ENCODE data around the gene GUCY1B1.

The GUCY1B1 gene

DNA sequence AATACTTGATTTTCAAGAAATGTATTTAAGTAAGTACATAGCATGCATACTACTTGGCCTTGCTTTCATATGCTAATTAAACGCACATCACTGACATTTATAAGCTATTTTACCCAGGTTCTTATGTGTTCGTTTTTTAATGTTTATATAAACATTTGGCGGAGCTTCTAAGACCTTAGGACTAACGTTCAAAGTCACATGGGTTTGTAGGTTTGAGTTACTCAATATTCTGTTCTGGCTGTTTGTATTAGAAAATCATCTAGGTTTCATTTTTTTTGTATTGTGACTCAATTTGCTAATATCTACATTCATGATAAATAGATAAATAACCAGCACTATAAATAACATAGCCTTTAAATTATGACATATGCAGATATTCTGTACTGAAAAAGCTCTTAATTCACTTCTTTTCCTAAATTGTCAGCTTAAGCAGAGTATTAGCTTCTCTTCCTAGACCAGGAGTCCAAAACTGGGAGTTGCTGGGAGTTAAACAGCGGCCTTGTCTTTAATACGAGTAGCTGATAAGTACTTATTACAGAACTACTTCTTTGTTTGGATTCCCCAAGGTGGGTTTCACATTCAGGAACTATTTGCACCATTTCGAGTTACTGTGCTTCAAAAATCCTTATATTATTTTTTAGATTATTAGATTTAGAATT is 42.0 kb downstream of the GUCY1B1 start:
- no peak for DNase-seq

DNA sequence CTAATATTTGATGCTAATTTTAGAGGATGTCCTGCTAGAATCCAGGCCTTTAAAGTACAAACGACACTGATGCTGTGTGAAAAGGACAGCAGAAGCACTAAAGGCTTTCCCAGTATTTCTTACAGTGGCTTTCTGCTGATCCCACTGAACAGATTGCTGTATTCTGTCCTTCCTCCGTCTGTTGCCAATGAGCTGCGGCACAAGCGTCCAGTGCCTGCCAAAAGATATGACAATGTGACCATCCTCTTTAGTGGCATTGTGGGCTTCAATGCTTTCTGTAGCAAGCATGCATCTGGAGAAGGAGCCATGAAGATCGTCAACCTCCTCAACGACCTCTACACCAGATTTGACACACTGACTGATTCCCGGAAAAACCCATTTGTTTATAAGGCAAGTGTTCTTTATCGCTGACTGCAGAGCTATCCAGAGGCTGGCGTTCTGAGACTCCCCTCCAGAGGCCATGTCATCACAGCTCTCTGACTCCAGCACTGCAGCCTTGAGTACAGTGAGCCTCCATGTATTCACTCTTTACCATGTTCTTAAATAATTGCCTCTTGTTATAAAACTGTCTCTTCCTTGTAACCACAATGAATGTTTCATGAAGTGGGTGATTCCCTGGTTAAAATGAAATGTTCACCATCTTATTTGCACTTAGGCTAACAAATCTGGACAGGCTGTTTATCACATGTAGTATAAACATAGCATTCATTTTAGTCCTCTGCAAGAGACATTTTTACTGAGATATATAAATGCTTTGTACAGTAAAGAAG is 43.6 kb downstream of the GUCY1B1 start:
- DNase-seq, result no peak

DNA sequence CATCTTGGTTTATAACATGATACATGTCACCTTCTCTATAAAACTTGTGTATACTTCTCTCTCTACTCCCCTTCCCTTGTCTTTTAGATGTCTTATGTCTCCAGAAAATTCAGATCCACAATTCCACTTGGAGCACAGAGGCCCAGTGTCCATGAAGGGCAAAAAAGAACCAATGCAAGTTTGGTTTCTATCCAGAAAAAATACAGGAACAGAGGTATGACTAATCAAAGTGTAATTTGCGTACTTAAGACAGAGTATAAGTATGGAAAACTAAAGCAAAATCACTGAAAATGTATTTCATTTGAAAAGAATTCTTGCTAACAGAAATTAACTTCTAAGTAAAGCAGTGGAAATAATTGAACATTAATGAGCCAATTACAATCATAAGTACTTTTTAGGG is 46.2 kb downstream of the GUCY1B1 start:
- no peak for DNase-seq

- DNase-seq, result no peak
Measured at GRCh38 chr4:155807021-155807420, 48.2 kb downstream of the GUCY1B1 start.

DNA sequence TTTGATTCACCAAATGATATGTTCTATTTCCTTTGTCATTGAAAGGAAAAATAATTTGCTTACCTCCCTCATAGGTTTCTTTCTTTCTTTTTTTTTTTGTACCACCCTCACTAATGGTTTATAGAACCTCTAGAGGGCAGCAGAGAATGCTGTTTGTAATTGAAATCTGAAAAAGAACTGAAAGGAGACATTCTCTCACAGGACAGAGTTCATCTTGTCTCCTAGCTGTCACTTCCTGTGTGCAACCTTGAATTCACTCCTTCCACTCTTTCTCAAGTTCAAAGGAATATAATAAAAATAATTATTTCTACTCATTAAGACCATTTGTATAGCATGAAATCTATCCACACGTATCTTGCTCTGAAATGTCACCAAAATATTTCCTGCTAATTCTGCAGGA is 51.0 kb downstream of the GUCY1B1 start:
- peak; percentile 42 for DNase-seq

DNA sequence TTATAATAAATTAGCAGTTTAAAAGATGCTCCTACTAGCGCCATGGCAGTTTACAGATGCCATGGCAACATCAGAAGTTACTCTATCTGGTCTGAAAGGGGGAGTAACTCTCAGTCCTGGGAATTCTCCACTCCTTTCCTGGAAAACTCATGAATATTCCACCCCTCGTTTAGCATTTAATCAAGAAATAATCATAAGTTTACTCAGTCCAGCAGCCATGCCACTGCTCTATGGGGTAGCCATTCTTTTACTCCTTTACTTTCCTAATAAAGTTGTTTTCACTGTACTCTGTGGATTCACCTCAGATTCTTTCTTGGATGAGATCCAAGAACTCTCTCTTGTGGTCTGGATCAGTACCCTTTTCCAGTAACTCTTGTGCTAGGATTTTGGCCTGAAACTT is 52.3 kb downstream of the GUCY1B1 start:
- DNase-seq, result no peak

DNA sequence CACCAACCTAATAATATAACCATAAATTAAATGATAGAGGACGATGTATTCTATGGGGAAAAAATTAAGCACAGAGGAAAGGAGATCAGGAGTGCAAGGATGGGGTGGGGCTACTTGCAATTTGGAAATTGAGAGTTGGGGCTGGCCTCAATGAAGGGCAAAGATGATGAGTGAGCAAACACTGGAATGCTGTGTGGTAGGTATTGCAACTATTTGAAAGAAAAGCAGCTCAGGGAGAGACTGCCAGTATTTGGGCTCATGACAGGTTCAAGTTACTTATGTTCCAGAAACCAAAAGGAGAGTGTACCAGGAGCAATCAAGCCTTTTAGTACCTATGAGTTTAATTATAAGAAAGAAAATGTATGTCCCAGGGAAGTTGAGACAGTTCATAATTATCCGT is 59.8 kb downstream of the GUCY1B1 start:
- no peak for DNase-seq

DNA sequence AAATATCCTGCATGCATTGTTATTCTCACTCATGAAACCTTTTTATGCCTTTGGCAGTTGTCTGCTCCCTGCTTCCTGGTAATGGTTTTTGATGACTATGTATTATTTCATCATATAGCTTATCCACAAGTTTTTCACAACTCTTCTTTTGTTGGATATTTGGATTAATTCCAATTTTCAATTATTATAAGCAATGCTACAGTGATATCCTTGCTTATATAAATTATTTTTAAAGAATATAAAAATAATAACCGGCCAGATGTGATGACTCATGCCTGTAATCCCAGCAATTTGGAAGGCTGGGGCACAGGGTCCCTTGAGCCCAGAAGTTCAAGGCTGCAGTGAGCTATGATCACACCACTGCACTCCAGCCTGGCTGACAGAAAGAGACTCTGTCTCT is 60.2 kb downstream of the GUCY1B1 start:
- no peak for DNase-seq

DNA sequence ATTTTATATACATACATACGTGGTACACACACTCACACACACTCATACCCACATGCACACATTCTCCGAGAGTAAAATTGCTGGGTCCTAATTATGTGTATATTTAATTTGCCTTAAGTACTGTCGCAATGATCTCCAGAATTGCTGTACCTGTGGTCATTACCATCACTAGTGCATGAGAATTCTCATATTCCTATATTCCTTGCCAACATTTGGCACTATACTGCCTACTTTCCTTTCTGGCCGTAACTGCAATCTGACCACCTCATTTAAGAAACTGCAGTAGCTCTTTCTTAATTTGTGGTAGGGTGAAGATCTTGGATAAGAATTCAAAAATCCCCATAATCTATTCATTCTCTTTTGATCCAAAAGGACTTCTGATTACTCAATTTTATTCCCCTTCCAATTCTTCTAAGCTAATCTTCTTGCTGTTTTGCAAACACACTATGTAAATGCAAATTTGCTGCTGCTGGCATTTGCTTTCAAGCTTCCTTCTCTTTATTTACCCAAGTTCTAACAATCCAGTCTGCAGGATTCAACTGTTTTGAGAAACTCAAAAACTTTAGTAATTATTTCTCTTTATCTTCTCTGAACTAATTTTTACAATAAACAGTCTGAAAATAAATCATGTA is 62.2 kb downstream of the GUCY1B1 start:
- no peak for DNase-seq

DNA sequence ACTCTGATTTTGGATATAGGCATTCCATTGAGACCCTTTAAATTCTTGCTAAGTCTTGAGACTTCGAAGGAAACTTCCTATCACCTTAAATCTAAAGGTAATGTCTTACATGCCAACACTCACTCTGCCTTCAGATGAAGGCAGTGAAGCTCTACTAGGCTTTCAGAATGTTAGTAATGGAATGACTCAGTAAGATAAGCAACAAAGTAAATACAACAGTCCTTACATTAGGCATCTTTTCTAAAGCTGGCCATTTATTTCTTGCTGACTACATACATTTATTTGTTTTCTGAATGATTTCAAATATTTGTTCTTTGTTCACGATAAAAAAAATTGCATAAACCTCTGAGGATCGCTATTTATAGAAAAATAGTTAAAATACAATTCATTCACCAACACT is 63.8 kb downstream of the GUCY1B1 start:
- no peak for DNase-seq

GRCh38 chr4:155828628-155829027 is 69.8 kb downstream of the GUCY1B1 start:
- DNase-seq, result no peak

DNA sequence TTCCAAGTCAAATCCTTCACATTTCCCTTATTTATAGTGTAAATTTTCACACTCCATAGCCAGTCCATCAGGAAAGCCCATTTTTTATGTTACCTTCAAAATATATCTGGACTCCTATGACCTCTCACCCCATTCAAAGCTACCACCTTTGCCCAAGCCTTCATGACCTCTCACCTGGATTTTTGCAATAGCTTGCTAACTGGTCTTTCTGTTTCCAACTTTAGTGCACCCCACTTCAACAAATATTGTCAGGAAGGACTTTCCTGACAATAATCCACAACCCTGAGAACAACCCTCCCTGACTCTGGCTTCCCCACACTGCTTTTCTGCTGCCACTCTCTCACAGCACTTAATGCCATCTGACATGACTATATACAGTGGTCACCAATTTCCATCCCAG is 73.8 kb downstream of the GUCY1B1 start:
- no peak for DNase-seq

- DNase-seq, result no peak
Measured at GRCh38 chr4:155837203-155837796, 78.5 kb downstream of the GUCY1B1 start.

- DNase-seq, result no peak
Measured at GRCh38 chr4:155842080-155842479, 83.3 kb downstream of the GUCY1B1 start.

GRCh38 chr4:155846929-155847328 is 88.1 kb downstream of the GUCY1B1 start:
- no peak for DNase-seq

DNA sequence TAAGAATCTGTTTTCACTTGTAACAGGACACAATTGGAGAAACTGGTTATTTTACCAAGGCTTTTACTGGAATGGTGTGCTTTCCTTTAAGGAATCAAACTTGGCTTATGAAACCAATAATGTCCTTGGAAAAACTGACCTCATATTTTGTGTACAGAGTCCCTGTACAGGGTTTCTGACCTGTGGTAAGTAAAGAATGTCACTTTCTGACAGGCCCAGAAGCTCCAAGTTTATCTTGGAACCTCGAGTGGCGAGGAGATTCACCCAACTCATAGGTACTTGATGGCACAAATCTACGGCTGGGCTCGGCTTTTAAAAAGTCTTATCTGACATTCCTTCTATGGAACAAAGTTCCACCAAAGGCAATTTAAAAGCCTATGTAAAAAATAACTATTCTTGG is 90.2 kb downstream of the GUCY1B1 start:
- no peak for DNase-seq

DNA sequence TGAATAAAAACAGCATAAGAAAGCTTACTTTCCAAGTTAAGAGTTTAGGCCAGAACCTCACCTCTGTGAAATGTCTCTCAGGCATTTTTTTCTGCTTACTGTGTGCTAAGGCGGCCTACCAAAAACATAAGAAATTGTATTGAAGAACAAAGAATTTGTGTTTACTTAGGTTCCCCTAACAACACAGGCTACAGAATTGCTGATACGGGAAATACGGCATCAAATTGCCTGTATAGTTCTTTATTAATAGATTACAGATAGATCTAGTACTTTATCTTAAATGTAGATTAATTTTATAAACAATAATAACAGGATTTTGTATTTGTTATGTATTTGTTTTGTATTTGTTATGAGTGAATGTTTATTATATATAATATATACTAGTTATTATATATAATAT is 94.4 kb downstream of the GUCY1B1 start:
- no peak for DNase-seq

- peak; percentile 11 for DNase-seq
Measured at GRCh38 chr4:155854582-155855226, 95.9 kb downstream of the GUCY1B1 start.

- DNase-seq, result no peak
Measured at GRCh38 chr4:155855897-155856296, 97.1 kb downstream of the GUCY1B1 start.

Data from retina (tissue), 1 donor.